Muscle of leg (tissue), 9 donors: Measurements from ENCODE around the gene DTWD1. TPM values are rescaled to one million over a fixed set of nuclear protein-coding genes. Genes with fewer than 3 reads are reported as not detected.

Source experiments
- polyA plus RNA-seq, 8 donors: library from polyadenylated mRNA; unstranded; fragments of 120-200 nt; gene quantifications; one replicate each; pipeline versions ENCODE4 v1.2.1 to v1.2.3, GENCODE V29; 2013; ENCODE audit warnings: inconsistent platforms in 1 of 8, low replicate concordance in 1 of 8; ENCODE audit not compliant: insufficient read length in 8 of 8, insufficient read depth in 1 of 8
- total RNA-seq: library from RNA; stranded (reverse); fragments of 120-200 nt; gene quantifications from one replicate; pipeline ENCODE4 v1.2.4, GENCODE V29; 2013

Gene DTWD1
- total and polyA plus RNA-seq, 9 donors = 18.6 to 31.5 (median 21.7) TPM

Other genes with a start within 250 kb of the DTWD1 start
- 33.8 TPM for gene FGF7, start 197.8 kb upstream of the DTWD1 start, total RNA-seq
- gene FGF7, start 197.8 kb upstream of the DTWD1 start, polyA plus RNA-seq = 10 to 100 TPM; 14.0 to 44.4 (median 27.5) TPM
- 7.6 TPM for gene FAM227B, start 230 bp upstream of the DTWD1 start, total RNA-seq
- 1 to 10 TPM; 5.9 to 8.4 (median 7.0) TPM for gene FAM227B, start 230 bp upstream of the DTWD1 start, polyA plus RNA-seq